Endothelial cell of umbilical vein (primary cell): ENCODE measurements around the gene TMEM252. TPM values are rescaled to one million over a fixed set of nuclear protein-coding genes. Genes with fewer than 3 reads are reported as not detected.

Source experiments
- BruUV-seq: library from RNA; stranded (reverse); fragments of 400-500 nt; replicated peaks from 2 replicates; lab custom pipeline; 2021; lab: Mats Ljungman, UMichigan
- CTCF ChIA-PET: fragments of 300-600, 350-600 bp; sonication (Branson Sonifier 250); formaldehyde crosslinking; loops from one replicate; lab custom pipeline; 2021; ENCODE audit warnings: antibody characterized with exemption, inconsistent platforms; lab: Charles Lee
- POLR2A ChIA-PET: fragments of 300-600, 350-600 bp; sonication (Branson Sonifier 250); formaldehyde crosslinking; loops from one replicate; lab custom pipeline; 2021; ENCODE audit warnings: antibody characterized with exemption, inconsistent platforms; lab: Charles Lee
- DNase-seq: peaks from one replicate; pipeline ENCODE4 v3.0.0-alpha.2; 2011; ENCODE audit warnings: low read depth, low spot score
- FAIRE-seq: peaks from 2 replicates; lab custom pipeline; 2011; peaks lifted over from hg19 to GRCh38; lab: Jason Lieb, UNC
- H2AFZ ChIP-seq: 2 replicates; pipeline ENCODE4 v1.6.0; 2012; ENCODE audit warnings: low read depth, low read length, control low read depth, inconsistent platforms
- H3K27ac ChIP-seq: 2 replicates; pipeline ENCODE4 v1.5.1; 2011; ENCODE audit warnings: low read depth, mild to moderate bottlenecking, control low read depth, low read length, moderate library complexity; ENCODE audit not compliant: insufficient read depth
- H3K27me3 ChIP-seq, 2 experiments: 2 replicates each; pipeline versions ENCODE4 v1.6.0 to v1.6.1; 2011; ENCODE audit warnings: low read length in 2 of 2, mixed read lengths in 1 of 2; ENCODE audit not compliant: control insufficient read depth in 2 of 2, insufficient read depth in 2 of 2
- H3K36me3 ChIP-seq, 2 experiments: 2 replicates in 1 of 2; 3 replicates in 1 of 2; pipeline ENCODE4 v1.5.1; 2011; ENCODE audit warnings: low read length in 2 of 2, mild to moderate bottlenecking in 1 of 2, moderate library complexity in 1 of 2; ENCODE audit not compliant: control insufficient read depth in 2 of 2, insufficient read depth in 2 of 2; ENCODE audit errors: extremely low read depth in 1 of 2
- H3K4me1 ChIP-seq: 3 replicates; pipeline ENCODE4 v1.5.1; 2011; ENCODE audit warnings: mild to moderate bottlenecking, low read length; ENCODE audit not compliant: control insufficient read depth, insufficient read depth; ENCODE audit errors: extremely low read depth
- H3K4me2 ChIP-seq: 2 replicates; pipeline ENCODE4 v1.6.1; 2011; ENCODE audit warnings: low read length, control low read depth, mixed read lengths; ENCODE audit not compliant: insufficient read depth
- H3K4me3 ChIP-seq, 3 experiments: fragments of 200-600 bp in 1 of 3; sonication (generic), shearing (Covaris generic) in 1 of 3; replicated peaks in 1 of 3; 2 replicates each; pipeline ENCODE4 v1.5.1; 2011 to 2016; ENCODE audit warnings: control low read depth in 3 of 3, low read length in 3 of 3, mild to moderate bottlenecking in 2 of 3, inconsistent platforms in 1 of 3, low read depth in 1 of 3, moderate library complexity in 1 of 3; ENCODE audit not compliant: insufficient read depth in 1 of 3
- H3K79me2 ChIP-seq: 2 replicates; pipeline ENCODE4 v1.6.0; 2012; ENCODE audit warnings: low read length, inconsistent platforms; ENCODE audit not compliant: control insufficient read depth, insufficient read depth
- H3K9ac ChIP-seq: replicated peaks from 2 replicates; pipeline ENCODE3; 2011; ENCODE audit warnings: low read length, control low read depth; ENCODE audit not compliant: insufficient read depth; ENCODE audit errors: extremely low read depth
- H3K9me1 ChIP-seq: replicated peaks from 3 replicates; pipeline ENCODE4 v1.6.0; 2011; ENCODE audit warnings: mild to moderate bottlenecking, low read length; ENCODE audit not compliant: control insufficient read depth, insufficient read depth; ENCODE audit errors: extremely low read depth
- H3K9me3 ChIP-seq: replicated peaks from 2 replicates; pipeline ENCODE4 v1.5.1; 2012; ENCODE audit warnings: low read length, inconsistent platforms; ENCODE audit not compliant: control insufficient read depth, insufficient read depth
- H4K20me1 ChIP-seq: replicated peaks from 2 replicates; pipeline ENCODE3; 2011; ENCODE audit warnings: mild to moderate bottlenecking, low read length; ENCODE audit not compliant: control insufficient read depth, insufficient read depth; ENCODE audit errors: extremely low read depth
- CTCF ChIP-seq, 2 donors: IDR thresholded peaks; 1 replicate in 1 of 2; 2 replicates in 1 of 2; pipeline ENCODE4 v1.5.1; 2011; ENCODE audit warnings: low read length in 2 of 2, mild to moderate bottlenecking in 2 of 2, moderate library complexity in 2 of 2, control low read depth in 1 of 2, inconsistent platforms in 1 of 2, low read depth in 1 of 2; ENCODE audit not compliant: insufficient read depth in 1 of 2; ENCODE audit errors: extremely low read depth in 1 of 2
- EZH2 ChIP-seq: IDR thresholded peaks from 2 replicates; pipeline ENCODE4 v1.6.1; 2012; ENCODE audit warnings: borderline replicate concordance, low read depth, mild to moderate bottlenecking, moderate library complexity, low read length, inconsistent platforms; ENCODE audit not compliant: severe bottlenecking
- FOS ChIP-seq: IDR thresholded peaks from 2 replicates; pipeline ENCODE4 v1.6.1; 2011; ENCODE audit warnings: mild to moderate bottlenecking, low read length, moderate library complexity, borderline replicate concordance; ENCODE audit not compliant: insufficient read depth
- GATA2 ChIP-seq: IDR thresholded peaks from 2 replicates; pipeline ENCODE4 v1.7.0; 2011; ENCODE audit warnings: low read depth, mild to moderate bottlenecking, moderate library complexity, mixed read lengths, low read length; ENCODE audit not compliant: insufficient read length, insufficient read depth
- JUN ChIP-seq: IDR thresholded peaks from 2 replicates; pipeline ENCODE4 v1.6.1; 2011; ENCODE audit warnings: borderline replicate concordance, low read depth; ENCODE audit not compliant: insufficient read length, insufficient read depth
- MAX ChIP-seq: IDR thresholded peaks from 2 replicates; pipeline ENCODE4 v1.6.1; 2011; ENCODE audit not compliant: insufficient read depth, insufficient read length
- MYC ChIP-seq: IDR thresholded peaks from one replicate; pipeline ENCODE4 v1.6.1; 2011; ENCODE audit warnings: mild to moderate bottlenecking, low read depth, low read length
- POLR2A ChIP-seq: IDR thresholded peaks from 2 replicates; pipeline ENCODE4 v1.6.1; 2012; ENCODE audit warnings: low read depth, mild to moderate bottlenecking, control low read depth, low read length
- POLR2AphosphoS5 ChIP-seq: IDR thresholded peaks from 2 replicates; pipeline ENCODE4 v1.6.1; 2012; ENCODE audit warnings: low read depth, mild to moderate bottlenecking, control low read depth, low read length, moderate library complexity; ENCODE audit not compliant: insufficient read depth
- dilution Hi-C: fragments of 300-500 bp; cut with MboI; formaldehyde crosslinking; loops from one replicate; pipeline ENCODE4 v1.15.0; 2019; ENCODE audit warnings: low sequenced_read_pairs; ENCODE audit not compliant: extremely low pct_ligation_motif_present
- intact Hi-C: fragments of 100-400 bp; cut with micrococcal nuclease; formaldehyde crosslinking; loops from one replicate; pipeline ENCODE4 v1.10.0; 2022
- polyA plus RNA-seq, 4 experiments: library from polyadenylated mRNA; depleted of rRNA in 3 of 4; stranded (reverse) in 3 of 4; unstranded in 1 of 4; fragments of >200 nt; gene quantifications; 2 replicates each; pipeline versions ENCODE4 v1.2.1 to v1.2.3, GENCODE V29; 2011 to 2012; ENCODE audit warnings: missing spikeins in 1 of 4
- total RNA-seq: library from RNA; stranded (reverse); gene quantifications from 2 replicates; pipeline ENCODE4 v1.2.3, GENCODE V29; 2021

Gene TMEM252
- total and polyA plus RNA-seq, 2 donors (not counting 3 experiments of a cell fraction or from before 2014, with no cell fraction given): not detected

GRCh38 chr9:68489646-68490045 lies 51.0 kb downstream of the TMEM252 start:
- H3K27ac ChIP-seq: no peak overlapping the region
- no peaks in the 10 kb centered on the region for H3K36me3 ChIP-seq
- DNase-seq (no peak), FAIRE-seq (no peak)
- no peaks in the 10 kb centered on the region for H3K9me1 ChIP-seq
- H3K4me1 ChIP-seq: no peaks in the 10 kb centered on the region
- intact Hi-C loops (no loop called here), dilution Hi-C loops (no loop called here)
- no peak overlapping the region for H2AFZ ChIP-seq
- H3K27me3 ChIP-seq: no peaks in the 10 kb centered on the region
- H3K79me2 ChIP-seq: no peaks in the 10 kb centered on the region
- no peak overlapping the region for H3K4me3 ChIP-seq
- no peak for TF ChIP-seq POLR2AphosphoS5
- TF ChIP-seq CTCF (IDR thresholded peaks at IDR 0.05; ENCODE audit: extremely low read depth in 1 of 2, insufficient read depth in 1 of 2, low read depth in 1 of 2, low read length in 2 of 2): no peak
- TF ChIP-seq FOS: no peak
- no peak for TF ChIP-seq POLR2A
- TF ChIP-seq EZH2: no peak
- no peak for TF ChIP-seq MAX
- TF ChIP-seq JUN: no peak
- no peak for TF ChIP-seq GATA2
- TF ChIP-seq MYC: no peak
- BruUV-seq: no TSS peak
- ChIA-PET POLR2A (no interaction called here), CTCF (no interaction called here)
- H3K4me2 ChIP-seq: no peak overlapping the region
- no peak overlapping the region for H3K9ac ChIP-seq
- H3K9me3 ChIP-seq: no peaks in the 10 kb centered on the region
- no peaks in the 10 kb centered on the region for H4K20me1 ChIP-seq
